Kidney epithelial cell (primary cell): ENCODE results near the gene CHD9NB. TPM values are rescaled to one million over a fixed set of nuclear protein-coding genes. Genes with fewer than 3 reads are reported as not detected.

Source experiments
- DNase-seq: peaks from one replicate; pipeline ENCODE4 v3.0.0-alpha.2; 2010; ENCODE audit warnings: low read depth
- H3K27me3 ChIP-seq: 2 replicates; pipeline ENCODE4 v1.6.0; 2011; ENCODE audit warnings: low read length; ENCODE audit not compliant: control insufficient read depth, insufficient read depth
- H3K36me3 ChIP-seq: 2 replicates; pipeline ENCODE4 v1.5.1; 2011; ENCODE audit warnings: low read length; ENCODE audit not compliant: control insufficient read depth, insufficient read depth
- H3K4me3 ChIP-seq: 2 replicates; pipeline ENCODE4 v1.5.1; 2011; ENCODE audit warnings: low read depth, mild to moderate bottlenecking, control low read depth, low read length
- total RNA-seq: library from RNA; depleted of rRNA; stranded (reverse); fragments of >200 nt; gene quantifications from 2 replicates; pipeline ENCODE4 v1.2.3, GENCODE V29; 2015
- TF ChIP-seq, protein P1 (sequence below): IDR thresholded peaks from 2 replicates; pipeline ENCODE4 v1.5.1; 2011; ENCODE audit warnings: mild to moderate bottlenecking, moderate library complexity, low read length, control low read depth, inconsistent platforms; ENCODE audit not compliant: insufficient read depth, poor library complexity, severe bottlenecking

Gene CHD9NB
- total RNA-seq, 1 donor from 2014 or later, result 1.0 TPM

- Histone ChIP-seq H3K4me3 (no peak overlapping the region), H3K27me3 (no peaks in the 10 kb centered on the region), H3K36me3 (no peaks in the 10 kb centered on the region)
- DNase-seq, result no peak
- TF ChIP-seq, protein P1, sequence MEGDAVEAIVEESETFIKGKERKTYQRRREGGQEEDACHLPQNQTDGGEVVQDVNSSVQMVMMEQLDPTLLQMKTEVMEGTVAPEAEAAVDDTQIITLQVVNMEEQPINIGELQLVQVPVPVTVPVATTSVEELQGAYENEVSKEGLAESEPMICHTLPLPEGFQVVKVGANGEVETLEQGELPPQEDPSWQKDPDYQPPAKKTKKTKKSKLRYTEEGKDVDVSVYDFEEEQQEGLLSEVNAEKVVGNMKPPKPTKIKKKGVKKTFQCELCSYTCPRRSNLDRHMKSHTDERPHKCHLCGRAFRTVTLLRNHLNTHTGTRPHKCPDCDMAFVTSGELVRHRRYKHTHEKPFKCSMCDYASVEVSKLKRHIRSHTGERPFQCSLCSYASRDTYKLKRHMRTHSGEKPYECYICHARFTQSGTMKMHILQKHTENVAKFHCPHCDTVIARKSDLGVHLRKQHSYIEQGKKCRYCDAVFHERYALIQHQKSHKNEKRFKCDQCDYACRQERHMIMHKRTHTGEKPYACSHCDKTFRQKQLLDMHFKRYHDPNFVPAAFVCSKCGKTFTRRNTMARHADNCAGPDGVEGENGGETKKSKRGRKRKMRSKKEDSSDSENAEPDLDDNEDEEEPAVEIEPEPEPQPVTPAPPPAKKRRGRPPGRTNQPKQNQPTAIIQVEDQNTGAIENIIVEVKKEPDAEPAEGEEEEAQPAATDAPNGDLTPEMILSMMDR, result no peak
These were observed 21.3 kb downstream of the CHD9NB start for GRCh38 chr16:53031323-53031942.

DNA sequence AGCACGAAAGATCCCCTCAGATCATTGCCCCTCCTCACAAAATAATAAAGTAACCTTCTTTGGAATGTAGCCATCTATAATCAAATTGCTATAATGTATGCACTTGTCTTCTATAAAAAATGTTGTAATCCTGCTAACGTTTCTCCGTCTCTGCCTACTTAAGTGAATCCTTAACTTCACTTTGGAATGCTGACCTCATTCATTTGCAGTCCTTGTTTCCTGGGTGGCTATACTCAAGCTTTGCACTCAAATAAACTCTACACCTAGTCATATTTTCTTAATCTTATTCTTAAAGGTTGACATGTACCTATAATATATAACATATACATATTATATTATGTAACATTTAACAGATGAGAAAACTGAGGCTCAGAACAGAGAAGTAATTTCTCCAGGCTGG, 22.7 kb downstream of the CHD9NB start:
- no peak for DNase-seq
- TF ChIP-seq, protein P1, result no peak
- H3K27me3 ChIP-seq, result no peaks in the 10 kb centered on the region
- no peak overlapping the region for H3K4me3 ChIP-seq
- H3K36me3 ChIP-seq, result no peaks in the 10 kb centered on the region

GRCh38 chr16:53024045-53024444, 28.7 kb downstream of the CHD9NB start:
- TF ChIP-seq, protein P1, result no peak
- DNase-seq, result no peak
- Histone ChIP-seq H3K4me3 (no peak overlapping the region), H3K36me3 (no peaks in the 10 kb centered on the region), H3K27me3 (no peaks in the 10 kb centered on the region)

DNA sequence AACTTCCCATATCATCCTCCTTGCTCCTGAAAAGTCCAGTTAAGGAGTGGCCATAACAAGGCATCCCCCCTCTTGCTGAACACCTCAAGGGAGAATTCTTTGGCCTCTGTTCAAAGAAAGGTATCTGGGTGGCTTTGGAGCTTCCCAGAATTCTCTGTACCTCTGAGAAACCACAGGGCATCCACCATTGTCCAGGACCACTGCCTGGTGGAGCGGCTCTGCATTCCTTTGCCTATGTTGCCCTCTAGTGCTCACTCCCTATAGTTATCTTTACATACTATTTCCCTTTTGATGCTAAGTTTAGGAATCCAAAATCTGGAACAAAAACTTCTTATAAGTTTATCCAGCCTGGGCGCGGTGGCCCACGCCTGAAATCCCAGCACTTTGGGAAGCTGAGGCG, 30.3 kb downstream of the CHD9NB start:
- no peak overlapping the region for H3K4me3 ChIP-seq
- DNase-seq, result no peak
- TF ChIP-seq, protein P1, result peak; percentile 62
- no peaks in the 10 kb centered on the region for H3K36me3 ChIP-seq
- H3K27me3 ChIP-seq, result no peaks in the 10 kb centered on the region

GRCh38 chr16:53018834-53019416, 33.8 kb downstream of the CHD9NB start:
- TF ChIP-seq, protein P1, result no peak
- H3K36me3 ChIP-seq, result no peaks in the 10 kb centered on the region
- DNase-seq, result no peak

DNA sequence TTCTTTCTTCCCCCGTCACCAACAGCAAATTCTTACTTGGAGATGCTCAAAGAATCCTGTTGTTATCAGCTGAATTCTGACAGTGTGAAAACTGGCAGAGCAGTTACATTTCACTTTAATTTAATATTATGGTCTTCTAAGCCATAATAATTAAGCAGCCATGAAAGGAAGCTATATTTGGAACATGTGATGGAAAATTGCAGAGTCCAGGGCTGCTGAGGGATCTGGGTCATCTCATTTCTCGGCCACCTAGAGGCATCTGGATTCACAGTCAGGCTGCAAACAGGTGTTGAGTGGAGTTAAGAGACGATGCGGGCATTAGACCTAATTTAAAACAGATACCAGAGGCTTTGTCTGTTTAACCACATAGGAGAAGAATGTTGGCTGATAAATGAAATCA, 38.4 kb downstream of the CHD9NB start:
- Histone ChIP-seq H3K36me3 (no peaks in the 10 kb centered on the region), H3K4me3 (no peak overlapping the region), H3K27me3 (no peaks in the 10 kb centered on the region)
- TF ChIP-seq, protein P1, result no peak
- DNase-seq, result no peak

More at GRCh38 chr16:53018834-53019416, 33.8 kb downstream of the CHD9NB start:
- Histone ChIP-seq H3K4me3 (no peak overlapping the region), H3K27me3 (no peaks in the 10 kb centered on the region)
